Thyroid gland (tissue), 4 donors: ENCODE measurements around the gene SLC35E3. TPM values are rescaled to one million over a fixed set of nuclear protein-coding genes. Genes with fewer than 3 reads are reported as not detected.

Source experiments
- DNase-seq, 2 donors: peaks; one replicate each; pipeline ENCODE4 v3.0.0-alpha.2; 2019
- H3K27ac ChIP-seq, 3 donors: fragments of 200-600 bp; sonication (generic); 1 replicate in 2 of 3; 2 replicates in 1 of 3; pipeline ENCODE4 v1.5.1; 2016 to 2019; ENCODE audit warnings: mild to moderate bottlenecking in 1 of 3, moderate library complexity in 1 of 3
- H3K27me3 ChIP-seq: fragments of 200-600 bp; sonication (generic); one replicate; pipeline ENCODE4 v1.5.1; 2019
- H3K36me3 ChIP-seq, 2 donors: fragments of 200-600 bp; sonication (generic); one replicate each; pipeline ENCODE4 v1.5.1; 2016 to 2019
- H3K4me1 ChIP-seq, 2 donors: fragments of 200-600 bp; sonication (generic); one replicate each; pipeline ENCODE4 v1.5.1; 2017 to 2019
- H3K4me3 ChIP-seq, 3 donors: fragments of 200-600 bp; sonication (generic); replicated peaks in 1 of 3; 1 replicate in 2 of 3; 2 replicates in 1 of 3; pipeline ENCODE4 v1.5.1; 2016; ENCODE audit warnings: mild to moderate bottlenecking in 1 of 3
- H3K9me3 ChIP-seq: fragments of 200-600 bp; sonication (generic); one replicate; pipeline ENCODE4 v1.5.1; 2017
- CTCF ChIP-seq, 6 experiments: fragments of 200-600 bp in 3 of 6; fragments of 450-650 bp in 3 of 6; sonication (generic) in 3 of 6; IDR thresholded peaks; one replicate each; pipeline ENCODE4 v1.5.1; 2016 to 2019; ENCODE audit warnings: antibody characterized with exemption in 6 of 6, mild to moderate bottlenecking in 2 of 6, inconsistent platforms in 1 of 6, moderate library complexity in 1 of 6
- POLR2A ChIP-seq, 2 donors: fragments of 450-650 bp; IDR thresholded peaks; one replicate each; pipeline ENCODE4 v1.6.1; 2017; ENCODE audit warnings: antibody characterized with exemption in 2 of 2, mild to moderate bottlenecking in 2 of 2, moderate library complexity in 1 of 2
- WGBS, 2 donors: methylation state at CpG; one replicate each; pipeline ENCODE4 v1.1.5; 2017; 5-methylcytosine and 5-hydroxymethylcytosine counted together
- intact Hi-C: fragments of 100-400 bp; cut with DNase I; formaldehyde crosslinking; loops from one replicate; pipeline ENCODE4 v1.15.1; 2023
- total RNA-seq, 4 donors: library from RNA; depleted of rRNA; stranded (reverse); fragments of >200 nt; gene quantifications; one replicate each; pipeline ENCODE4 v1.2.3, GENCODE V29; 2016

Gene SLC35E3
- total RNA-seq, 4 donors from 2014 or later = 2.1 to 4.0 (median 2.3) TPM

GRCh38 chr12:68768431-68768939 is 22.5 kb downstream of the SLC35E3 start:
- H3K27ac ChIP-seq = no peak overlapping the region
- H3K36me3 ChIP-seq = peaks cover 0 to 4% of the 10 kb centered on the region in 2 donors
- H3K4me1 ChIP-seq = no peaks in the 10 kb centered on the region
- no peaks in the 10 kb centered on the region for H3K9me3 ChIP-seq
- H3K4me3 ChIP-seq = no peak overlapping the region
- no peak for DNase-seq
- TF ChIP-seq CTCF (IDR thresholded peaks at IDR 0.05) (no peak), POLR2A (IDR thresholded peaks at IDR 0.05) (no peak)
- 91 to 92% methylated on average over 4 of the region's 4 CpGs for WGBS, 2 donors
- intact Hi-C loops = no loop called here
- H3K27me3 ChIP-seq = no peaks in the 10 kb centered on the region

GRCh38 chr12:68769941-68770340 is 24.0 kb downstream of the SLC35E3 start:
- Histone ChIP-seq H3K36me3 (peaks cover 0 to 4% of the 10 kb centered on the region in 2 donors), H3K4me3 (no peak overlapping the region), H3K27ac (no peak overlapping the region), H3K4me1 (no peaks in the 10 kb centered on the region), H3K9me3 (no peaks in the 10 kb centered on the region), H3K27me3 (no peaks in the 10 kb centered on the region)
- DNase-seq = no peak
- intact Hi-C loops = no loop called here
- no peak for TF ChIP-seq POLR2A (IDR thresholded peaks at IDR 0.05)
- TF ChIP-seq CTCF (IDR thresholded peaks at IDR 0.05) = no peak
- WGBS, 2 donors = 89 to 94% methylated on average over 1 of the region's 1 CpG

- Histone ChIP-seq H3K36me3 (peaks cover 0 to 4% of the 10 kb centered on the region in 2 donors), H3K27ac (no peak overlapping the region), H3K27me3 (no peaks in the 10 kb centered on the region), H3K9me3 (no peaks in the 10 kb centered on the region), H3K4me1 (no peaks in the 10 kb centered on the region), H3K4me3 (no peak overlapping the region)
- no peak for DNase-seq
- intact Hi-C loops = no loop called here
- WGBS, 2 donors = 94% methylated on average over 5 of the region's 5 CpGs
- TF ChIP-seq POLR2A (IDR thresholded peaks at IDR 0.05) (no peak), CTCF (IDR thresholded peaks at IDR 0.05) (no peak)
Observed at GRCh38 chr12:68771223-68771925, 25.4 kb downstream of the SLC35E3 start.

GRCh38 chr12:68772714-68773113 is 26.7 kb downstream of the SLC35E3 start:
- DNase-seq = no peak
- TF ChIP-seq CTCF (IDR thresholded peaks at IDR 0.05) (no peak), POLR2A (IDR thresholded peaks at IDR 0.05) (no peak)
- intact Hi-C loops = no loop called here
- H3K4me3 ChIP-seq = no peak overlapping the region
- no peaks in the 10 kb centered on the region for H3K27me3 ChIP-seq
- H3K4me1 ChIP-seq = no peaks in the 10 kb centered on the region
- 72 to 75% methylated on average over 8 of the region's 8 CpGs for WGBS, 2 donors
- H3K9me3 ChIP-seq = no peaks in the 10 kb centered on the region
- no peak overlapping the region for H3K27ac ChIP-seq
- H3K36me3 ChIP-seq = no peaks in the 10 kb centered on the region

- no peaks in the 10 kb centered on the region for H3K27me3 ChIP-seq
- H3K27ac ChIP-seq = no peak overlapping the region
- H3K36me3 ChIP-seq = no peaks in the 10 kb centered on the region
- TF ChIP-seq CTCF (IDR thresholded peaks at IDR 0.05) (no peak), POLR2A (IDR thresholded peaks at IDR 0.05) (no peak)
- intact Hi-C loops = no loop called here
- 91 to 93% methylated on average over 5 of the region's 5 CpGs for WGBS, 2 donors
- no peak for DNase-seq
- no peak overlapping the region for H3K4me3 ChIP-seq
- no peaks in the 10 kb centered on the region for H3K4me1 ChIP-seq
- no peaks in the 10 kb centered on the region for H3K9me3 ChIP-seq
Observed at GRCh38 chr12:68773582-68773981, 27.6 kb downstream of the SLC35E3 start.
